T-helper 22 cell (primary cell): ENCODE data around the gene ARMC2.

ENCODE experiments used
- DNase-seq: peaks from one replicate; pipeline ENCODE4 v3.0.0-alpha.2; 2020; ENCODE audit warnings: low read depth

ARMC2 gene

DNA sequence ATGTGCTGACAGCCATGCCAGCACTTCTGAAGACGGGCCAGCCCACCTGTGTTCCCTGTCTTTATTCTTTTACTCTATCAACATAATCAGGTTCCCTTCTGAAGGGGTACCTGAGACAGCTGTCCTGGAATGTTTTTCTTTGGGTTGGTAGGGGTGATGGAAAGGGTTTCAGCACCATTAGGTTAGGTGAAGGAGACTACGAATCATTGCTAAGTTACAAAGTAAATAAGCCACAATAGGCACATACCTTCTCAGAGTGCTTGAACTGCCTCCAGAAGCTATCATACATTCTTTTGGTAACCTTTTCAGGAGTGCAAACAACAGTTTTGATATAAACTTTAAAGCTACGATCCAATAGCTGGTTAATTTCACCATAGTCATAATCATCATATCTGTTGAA lies 140.1 kb downstream of the ARMC2 start:
- DNase-seq: no peak

DNA sequence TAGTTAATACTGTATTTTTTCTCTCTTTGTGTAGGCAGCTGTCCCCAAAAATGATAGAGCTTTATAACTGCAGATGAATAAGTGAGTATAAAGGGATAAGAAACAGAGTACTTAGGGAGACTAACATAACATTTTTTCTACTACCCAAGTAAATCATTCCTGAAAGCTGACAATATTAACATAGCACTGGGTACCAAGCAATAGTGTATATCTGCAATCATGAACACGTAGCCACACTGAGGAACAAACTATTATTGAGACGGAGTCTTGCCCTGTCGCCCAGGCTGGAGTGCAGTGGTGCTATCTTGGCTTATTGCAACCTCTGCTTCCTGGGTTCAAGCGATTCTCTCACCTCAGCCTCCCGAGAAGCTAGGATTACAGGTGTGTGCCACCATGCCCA lies 140.5 kb downstream of the ARMC2 start:
- no peak for DNase-seq

DNA sequence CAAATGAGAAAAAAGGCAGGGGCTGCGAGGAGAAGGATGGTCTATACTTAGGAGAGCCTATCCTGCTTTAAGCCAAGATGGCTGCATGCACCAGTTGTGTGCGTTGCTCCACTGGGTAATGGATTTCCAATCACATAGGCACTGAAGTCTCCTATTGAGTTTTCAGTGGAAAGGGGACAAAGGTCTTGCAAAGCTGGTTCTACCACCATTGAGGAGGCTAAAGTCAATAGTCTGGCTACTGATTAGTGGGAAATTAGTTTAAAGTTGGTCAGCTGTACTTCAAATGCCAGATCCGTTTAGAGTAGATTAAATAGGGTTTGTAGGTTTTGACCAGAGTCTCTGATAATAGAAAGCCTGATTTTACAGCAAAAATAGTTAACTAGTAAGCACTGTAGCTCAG lies 141.5 kb downstream of the ARMC2 start:
- no peak for DNase-seq

DNA sequence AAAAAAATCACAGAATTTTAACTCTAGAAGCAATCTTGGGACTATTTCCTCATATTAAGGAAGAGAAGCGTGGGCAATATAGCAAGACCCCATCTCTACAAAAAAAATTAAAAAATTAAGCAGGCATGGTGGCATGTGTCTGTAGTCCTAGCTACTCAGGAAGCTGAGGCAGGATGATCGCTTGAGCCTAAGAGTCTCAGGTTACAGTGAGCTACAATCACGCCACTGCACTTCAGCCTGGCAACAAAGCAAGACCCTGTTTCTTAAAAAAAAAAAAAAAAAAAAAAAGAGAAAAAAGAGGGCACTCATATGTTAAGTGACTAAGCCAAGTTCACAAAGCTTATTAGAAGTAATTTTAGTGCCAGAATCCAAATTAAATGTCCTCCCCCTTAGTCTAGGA lies 145.7 kb downstream of the ARMC2 start:
- DNase-seq: no peak

DNA sequence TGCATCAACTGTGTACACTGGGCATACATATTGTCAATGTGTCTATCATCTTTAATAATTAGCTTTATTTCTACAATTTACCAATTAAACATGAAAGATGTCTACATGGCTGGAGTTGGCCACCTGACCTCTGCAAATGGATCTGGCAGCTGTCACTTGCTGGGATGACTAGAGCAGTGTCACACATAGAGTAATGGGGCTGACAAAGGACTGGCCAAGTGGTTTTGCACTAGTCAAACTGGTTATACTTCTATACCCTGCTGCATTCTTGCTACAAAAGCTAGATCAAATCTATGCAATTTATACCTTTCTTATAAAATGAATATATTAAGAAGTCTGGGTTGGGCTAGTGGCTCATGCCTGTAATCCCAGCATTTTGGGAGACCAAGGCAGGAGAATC lies 147.1 kb downstream of the ARMC2 start:
- no peak for DNase-seq

DNA sequence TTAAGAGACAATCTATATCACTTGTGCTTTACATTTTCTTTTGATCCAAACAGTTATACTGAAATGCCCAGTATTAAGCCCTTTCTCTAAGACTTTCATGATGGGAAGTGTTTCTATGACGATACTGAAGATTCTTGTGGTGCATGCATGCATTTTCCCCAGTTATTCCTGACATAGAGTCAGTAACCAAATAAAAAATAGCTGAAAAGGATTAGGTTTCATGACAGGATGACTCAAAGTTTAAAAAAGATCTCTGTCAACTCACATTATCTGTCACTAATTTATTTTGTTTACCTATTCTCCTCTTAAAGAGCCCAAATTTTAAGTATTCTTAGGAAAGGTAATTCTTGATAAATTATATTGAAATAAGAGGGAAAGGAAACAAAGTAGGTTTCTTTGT lies 148.0 kb downstream of the ARMC2 start:
- no peak for DNase-seq

DNA sequence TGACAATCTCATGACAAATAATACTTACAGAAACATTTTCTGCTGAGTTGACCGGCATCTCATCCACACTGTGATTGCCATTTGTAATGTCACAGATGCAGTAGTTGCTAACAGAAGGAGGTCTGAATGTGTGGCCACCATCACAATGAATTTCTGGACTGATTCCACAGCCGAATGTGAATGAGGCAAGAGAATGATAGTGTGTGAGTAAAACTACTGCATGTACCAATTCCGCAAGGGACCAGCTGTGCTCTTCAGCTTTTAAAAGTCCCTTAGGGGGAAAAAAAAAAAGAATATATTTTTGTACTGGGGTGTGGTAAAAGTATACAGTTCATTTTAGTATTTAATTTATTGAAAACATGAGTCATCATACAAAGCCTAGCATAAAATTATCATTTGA lies 150.3 kb downstream of the ARMC2 start:
- DNase-seq: no peak

DNA sequence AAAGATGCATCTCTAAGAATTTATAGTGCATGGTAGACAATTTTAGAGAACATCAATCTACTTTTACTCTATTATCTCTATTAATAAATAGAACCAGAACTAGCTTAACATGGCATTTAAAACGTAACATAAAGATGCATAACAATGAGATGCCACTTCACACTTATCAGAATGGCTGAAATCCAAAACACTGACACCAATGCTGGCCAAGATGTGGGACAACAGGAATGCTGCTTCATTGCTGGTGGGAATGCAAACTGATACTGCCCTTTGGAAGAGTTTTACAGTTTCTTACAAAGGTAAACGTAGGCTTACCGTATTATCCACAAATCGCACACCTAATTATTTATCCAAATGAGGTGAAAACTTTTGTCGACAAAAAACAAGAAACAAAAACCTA lies 151.2 kb downstream of the ARMC2 start:
- DNase-seq: no peak

DNA sequence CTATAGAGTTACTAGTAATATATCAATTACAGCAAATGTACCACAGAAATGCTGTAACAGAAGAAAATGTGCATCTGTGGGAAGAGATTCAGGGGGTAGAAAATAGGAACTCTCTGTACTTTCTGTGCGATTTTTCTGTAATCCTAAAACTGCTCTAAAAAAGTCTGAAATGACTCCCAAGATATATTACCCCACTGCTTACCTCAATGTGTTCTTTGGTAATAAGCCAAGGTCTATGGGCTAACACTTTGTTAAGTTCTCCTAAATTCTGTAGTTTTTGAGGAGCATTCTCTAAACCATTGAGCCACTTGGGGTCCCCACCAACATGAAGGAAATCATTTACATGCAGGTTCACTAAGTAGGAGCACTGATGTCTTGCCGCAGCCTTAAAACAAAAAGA lies 152.1 kb downstream of the ARMC2 start:
- no peak for DNase-seq

DNA sequence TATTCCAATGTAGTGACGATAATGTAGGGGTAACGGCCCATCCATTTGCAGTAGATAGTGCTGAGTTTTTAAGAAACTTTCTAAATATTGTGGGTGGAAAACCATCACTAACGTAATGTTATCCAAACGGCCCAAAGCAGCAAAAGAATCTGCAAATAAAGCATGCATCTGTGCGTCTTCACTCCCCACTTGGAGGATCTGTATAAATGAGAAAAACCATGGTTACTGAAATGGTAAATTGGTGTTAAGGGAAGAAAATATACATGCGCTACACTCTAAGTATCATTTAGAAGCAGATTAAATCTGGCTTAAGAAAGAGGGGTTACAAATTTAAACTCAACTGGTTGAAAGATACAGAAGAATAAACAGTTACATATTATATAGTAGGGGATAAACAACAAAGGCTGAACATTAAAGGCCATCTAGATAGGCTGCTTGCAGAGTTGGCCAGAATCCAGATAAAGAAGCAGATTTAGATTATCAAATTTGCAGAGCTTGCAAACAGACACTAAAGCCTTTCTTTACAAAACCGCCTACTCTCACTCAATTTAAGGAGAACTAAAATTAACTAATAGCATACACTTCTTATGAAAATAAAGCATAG lies 153.2 kb downstream of the ARMC2 start:
- DNase-seq: no peak

DNA sequence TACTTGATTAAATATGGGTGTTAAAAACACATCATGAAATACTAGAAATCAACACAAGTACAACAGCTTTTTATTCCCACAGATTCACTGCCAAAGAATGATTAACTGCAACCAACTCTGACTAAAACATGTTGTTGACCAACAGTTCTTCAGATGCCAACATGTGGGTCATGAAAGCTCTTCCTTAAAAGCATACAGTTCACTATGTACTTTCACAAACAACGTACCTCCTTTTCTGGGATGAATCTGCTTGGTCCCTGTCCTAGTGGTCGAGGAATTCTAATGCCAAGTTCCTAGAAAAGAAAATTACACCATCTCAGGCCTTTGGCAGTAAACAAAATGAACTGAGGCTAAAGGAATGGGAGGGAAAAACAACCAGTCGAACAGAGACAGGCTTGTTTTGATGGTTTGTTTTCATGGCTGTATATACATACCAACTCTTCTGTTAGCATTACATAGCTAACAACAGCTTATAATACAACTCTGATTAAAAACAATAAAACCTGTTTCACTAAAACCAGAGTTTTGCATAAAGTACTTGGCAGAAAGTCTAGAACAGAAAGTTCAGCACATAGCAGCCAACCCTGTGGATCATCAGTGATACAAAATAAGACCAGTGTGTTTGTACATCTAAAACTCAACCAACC lies 154.0 kb downstream of the ARMC2 start:
- no peak for DNase-seq

DNA sequence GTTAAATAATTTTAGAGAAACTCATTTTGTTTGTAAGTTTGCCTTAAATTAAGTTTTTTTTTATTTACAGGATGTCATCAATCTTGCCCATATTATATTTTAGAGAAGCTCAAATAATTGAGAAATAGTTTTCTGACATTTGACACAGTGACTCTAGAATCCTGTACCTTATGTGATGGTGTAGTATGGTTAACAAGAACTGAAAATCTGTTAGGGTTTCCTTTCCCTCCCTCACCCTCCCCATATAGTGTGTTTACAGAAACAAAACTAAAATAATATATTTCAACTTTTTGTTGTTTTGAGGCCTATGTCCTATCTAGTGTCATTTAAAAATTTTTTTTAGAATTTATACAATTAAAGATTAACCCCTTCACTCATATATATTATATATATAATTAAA lies 154.7 kb downstream of the ARMC2 start:
- no peak for DNase-seq

DNA sequence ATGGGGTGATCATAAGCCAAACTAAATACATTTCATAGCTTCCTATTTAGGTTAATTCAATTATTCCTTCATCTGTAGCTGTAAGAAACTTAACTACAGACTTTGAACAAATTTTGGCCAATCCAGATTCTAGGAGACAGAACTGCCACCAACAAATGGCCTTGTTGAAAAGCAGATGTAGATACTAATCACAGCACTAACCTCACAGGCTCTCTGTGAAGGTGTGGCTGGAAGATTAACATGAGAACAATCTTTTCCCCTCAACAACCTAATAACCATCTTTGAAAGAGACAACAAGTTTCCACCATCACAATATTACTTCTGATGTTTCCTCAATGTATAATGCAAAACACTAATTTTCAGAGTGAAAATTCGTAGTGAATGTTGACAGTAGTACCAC lies 158.6 kb downstream of the ARMC2 start:
- no peak for DNase-seq

DNA sequence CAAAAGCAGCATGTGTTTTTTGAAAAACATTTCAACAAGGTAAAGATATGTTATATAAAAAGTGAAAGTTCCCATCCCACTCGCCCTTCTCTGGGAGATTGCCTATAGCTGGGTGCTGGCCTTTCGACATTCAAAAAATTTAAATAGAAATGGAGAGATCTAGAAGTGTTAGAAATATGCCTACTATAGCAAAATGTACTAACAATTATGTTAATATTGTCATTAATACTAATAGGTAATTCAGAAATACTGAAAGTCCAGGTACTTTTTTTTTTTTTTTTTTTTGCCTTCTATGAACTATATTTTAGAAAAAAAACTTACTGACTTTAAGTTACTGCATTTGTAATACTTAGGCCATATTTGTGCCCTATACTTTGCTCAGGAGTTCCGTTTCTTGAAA lies 159.3 kb downstream of the ARMC2 start:
- DNase-seq: no peak

DNA sequence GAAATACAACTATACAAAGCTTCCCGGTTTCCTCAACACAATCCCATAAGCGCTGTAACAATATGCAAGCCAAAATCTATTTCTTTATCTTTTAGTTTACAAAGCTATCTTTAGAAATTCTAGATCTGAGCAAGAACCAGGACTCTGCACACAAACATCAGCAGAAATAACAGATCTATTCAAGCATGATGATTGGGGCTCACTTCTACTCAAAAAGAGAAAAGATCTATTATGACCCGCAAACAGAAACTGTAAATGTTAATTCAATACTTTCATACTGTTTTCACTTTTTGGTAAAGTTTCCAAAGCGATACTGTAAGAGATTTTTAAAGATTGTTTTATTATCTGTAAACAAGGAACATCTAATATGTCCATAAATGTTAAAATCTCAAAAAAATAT lies 159.8 kb downstream of the ARMC2 start:
- DNase-seq: no peak

DNA sequence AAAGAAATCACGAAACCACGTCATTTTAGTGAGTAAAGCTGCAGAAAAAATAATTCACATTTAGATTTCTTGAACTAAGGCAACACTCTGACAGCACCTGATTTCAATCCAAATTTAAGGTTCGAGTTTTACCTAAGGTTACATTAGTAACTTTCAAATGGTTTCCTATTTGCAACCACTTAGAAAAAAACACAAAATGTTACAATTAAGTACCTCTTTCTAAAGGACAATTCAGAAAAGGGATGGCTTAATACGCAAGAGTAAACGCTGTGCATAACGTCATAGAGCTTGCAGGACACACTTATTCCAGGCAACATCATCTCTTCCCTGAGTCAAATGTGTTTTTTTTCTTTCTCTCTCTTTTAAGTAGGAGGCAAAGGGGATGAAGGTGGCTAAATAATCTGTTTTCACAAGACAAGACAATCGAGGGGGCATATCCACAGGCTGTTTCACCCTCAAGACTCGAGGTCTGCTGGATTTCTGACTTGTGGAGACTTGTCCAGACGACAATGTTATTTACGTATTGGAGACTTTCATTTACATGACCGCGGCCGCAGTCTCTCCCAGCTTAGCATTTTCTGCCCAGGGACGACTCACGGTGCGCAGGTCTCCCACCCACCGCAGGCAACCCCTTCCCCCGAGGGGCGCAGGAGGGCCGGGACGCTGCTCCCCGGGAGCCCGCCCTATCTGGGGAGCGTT lies 160.5 kb downstream of the ARMC2 start:
- DNase-seq: no peak

DNA sequence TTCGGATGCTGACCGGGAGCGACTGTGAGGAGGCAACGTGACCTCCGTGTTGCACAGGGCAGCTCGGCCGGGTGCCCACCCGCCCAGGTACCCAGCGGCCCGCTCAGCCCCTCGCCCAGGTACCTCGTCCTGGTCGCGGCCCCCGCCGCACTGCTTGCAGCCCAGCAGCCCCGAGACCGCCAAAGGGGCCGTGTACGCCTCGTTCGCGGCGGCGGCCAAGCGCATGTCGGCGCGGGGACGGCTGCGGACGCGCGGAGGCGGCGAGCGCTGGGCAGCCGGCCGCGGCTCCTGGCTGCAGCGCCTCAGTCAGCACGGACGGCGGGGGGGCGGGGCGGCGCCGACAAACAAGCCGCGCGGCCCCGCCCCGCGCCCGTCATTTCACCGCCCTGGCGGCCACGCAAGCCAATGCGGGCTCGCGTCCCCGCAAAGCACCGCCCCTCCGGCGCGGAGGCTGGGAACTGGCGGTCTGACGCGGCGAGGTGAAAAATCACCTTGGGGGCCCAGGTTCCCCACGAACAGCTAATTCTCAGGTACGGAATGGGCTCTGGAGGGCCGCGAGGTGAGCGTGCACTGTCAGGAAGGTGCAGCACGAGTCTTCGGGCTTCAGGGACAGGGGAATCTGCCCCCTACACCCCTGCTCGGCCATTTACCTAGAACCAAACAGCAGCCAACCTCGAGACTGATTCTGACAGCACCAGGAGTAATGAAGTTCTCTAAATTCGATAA lies 161.2 kb downstream of the ARMC2 start:
- DNase-seq: peak; percentile 87

DNA sequence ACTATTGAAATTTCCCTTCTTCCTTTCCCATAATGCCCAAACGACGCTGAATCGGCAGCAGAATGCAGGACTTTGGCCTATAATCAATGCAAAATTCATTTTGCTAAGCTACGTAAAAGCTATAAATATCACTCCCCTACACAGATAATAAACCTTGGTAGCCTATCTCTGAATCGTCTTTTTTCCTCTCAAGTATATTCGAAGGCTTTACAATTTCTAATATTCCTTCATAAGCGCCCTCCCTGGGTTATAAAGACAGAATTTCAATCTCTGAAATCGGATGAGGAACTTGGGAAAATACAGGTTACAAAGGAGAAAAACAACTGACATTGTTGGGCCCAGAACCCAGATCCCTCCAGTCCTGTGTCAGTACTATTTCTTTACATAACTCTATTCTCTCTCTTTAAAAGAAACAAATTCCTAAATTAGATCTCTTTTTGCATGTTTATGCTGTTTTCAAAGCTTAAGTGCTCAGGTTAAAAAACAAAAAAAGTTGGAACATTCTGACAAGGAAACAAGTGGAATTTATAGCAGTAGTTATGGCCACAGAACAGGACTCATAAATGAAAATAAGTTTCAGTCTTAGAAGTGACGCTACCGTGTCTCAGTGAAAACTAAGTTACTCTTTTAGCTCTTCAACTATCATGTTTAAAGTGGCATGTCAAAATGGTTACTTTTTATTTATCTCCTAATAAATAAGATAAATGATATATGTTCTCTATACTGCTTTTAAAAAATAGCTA lies 161.9 kb downstream of the ARMC2 start:
- DNase-seq: no peak

DNA sequence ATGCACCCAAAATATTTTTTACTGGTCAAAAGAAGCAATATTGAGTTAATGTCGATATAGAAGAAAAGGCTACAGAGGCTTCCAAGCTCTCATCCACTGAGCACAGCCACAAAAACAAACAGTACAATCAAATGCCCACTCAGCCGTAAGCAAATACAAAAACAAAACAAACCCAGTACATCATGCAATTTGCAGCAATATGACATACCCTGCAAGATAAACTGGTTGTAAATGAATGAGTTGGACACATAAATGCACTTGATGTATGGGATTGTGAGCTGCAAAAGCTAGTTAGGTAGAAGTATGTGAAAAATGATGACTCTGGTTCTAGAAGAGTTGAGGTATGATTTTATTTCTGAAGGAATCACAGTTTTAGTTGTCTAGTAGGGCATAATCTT lies 162.5 kb downstream of the ARMC2 start:
- DNase-seq: no peak

DNA sequence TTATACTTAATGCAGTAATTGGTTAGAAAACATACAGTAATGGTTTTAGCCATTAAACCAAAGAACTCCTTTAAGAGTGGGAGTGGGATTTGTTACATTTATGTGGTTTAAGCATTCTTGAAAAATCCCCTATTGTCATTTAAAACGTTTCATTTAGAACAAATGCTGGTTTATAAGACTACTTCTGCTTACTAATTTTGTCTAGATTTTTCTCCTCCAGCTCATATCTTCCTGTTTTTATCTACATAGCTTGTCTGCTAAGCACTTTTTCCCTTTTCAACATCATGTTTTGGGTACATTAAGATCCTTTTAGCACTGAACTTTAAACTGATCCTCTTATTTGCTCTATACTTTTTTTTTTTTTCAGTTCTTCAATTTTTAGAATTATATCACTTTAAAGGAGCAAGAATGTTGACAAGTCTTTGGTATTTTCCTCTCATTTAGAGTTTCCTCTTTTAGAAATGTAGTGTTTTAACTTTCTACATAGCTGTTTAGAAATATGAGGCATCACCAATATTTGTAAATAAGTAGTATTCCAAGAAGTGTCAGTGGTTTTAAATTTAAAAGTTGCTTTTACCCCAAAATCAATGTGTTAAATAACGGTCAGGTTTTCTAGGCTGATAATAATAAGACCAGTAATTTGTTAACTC lies 165.6 kb downstream of the ARMC2 start:
- DNase-seq: no peak

DNA sequence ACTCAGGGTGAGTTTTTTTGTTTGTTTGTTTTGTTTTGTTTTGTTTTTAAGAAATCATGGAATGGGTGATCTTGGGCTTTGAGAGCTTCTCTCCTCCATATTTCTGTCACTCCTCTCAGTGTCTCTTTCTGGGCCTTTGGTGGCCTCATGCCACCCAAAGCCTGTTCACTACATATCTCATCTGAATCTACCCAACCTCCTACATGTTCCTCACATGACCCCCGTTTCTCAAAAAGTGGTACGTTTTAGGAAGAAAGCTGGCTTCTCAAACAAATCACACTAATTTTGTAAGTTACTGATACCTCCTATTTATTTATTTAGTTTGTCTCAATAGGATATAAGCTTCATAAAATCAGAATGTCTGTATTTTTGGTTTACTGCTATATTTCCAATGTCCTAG lies 166.4 kb downstream of the ARMC2 start:
- no peak for DNase-seq

DNA sequence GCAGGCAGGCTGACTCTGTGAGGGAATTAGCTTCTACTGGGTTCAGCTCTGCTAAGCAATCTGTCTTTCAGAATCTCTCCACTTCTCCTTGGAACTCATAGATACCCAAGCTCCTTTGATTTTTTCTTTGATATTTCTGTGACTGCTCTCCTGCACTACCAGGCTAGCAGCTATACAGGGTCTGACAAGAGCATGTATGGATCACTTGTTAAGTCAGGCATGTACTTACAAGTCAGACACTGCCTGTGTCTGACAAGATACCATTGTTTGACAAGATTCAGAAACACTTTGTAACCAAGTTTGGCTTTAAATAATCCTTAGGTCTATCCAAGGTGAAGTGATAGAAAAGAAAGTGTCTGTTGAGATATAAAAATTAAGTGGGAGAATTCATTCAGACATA lies 167.0 kb downstream of the ARMC2 start:
- no peak for DNase-seq
